Endothelial cell of umbilical vein (primary cell): ENCODE measurements around the gene TAPBP. TPM values are rescaled to one million over a fixed set of nuclear protein-coding genes. Genes with fewer than 3 reads are reported as not detected.

Source experiments
- BruUV-seq: library from RNA; stranded (reverse); fragments of 400-500 nt; replicated peaks from 2 replicates; lab custom pipeline; 2021; lab: Mats Ljungman, UMichigan
- CTCF ChIA-PET: fragments of 300-600, 350-600 bp; sonication (Branson Sonifier 250); formaldehyde crosslinking; loops from one replicate; lab custom pipeline; 2021; ENCODE audit warnings: antibody characterized with exemption, inconsistent platforms; lab: Charles Lee
- POLR2A ChIA-PET: fragments of 300-600, 350-600 bp; sonication (Branson Sonifier 250); formaldehyde crosslinking; loops from one replicate; lab custom pipeline; 2021; ENCODE audit warnings: antibody characterized with exemption, inconsistent platforms; lab: Charles Lee
- DNase-seq: peaks from one replicate; pipeline ENCODE4 v3.0.0-alpha.2; 2011; ENCODE audit warnings: low read depth, low spot score
- FAIRE-seq: peaks from 2 replicates; lab custom pipeline; 2011; peaks lifted over from hg19 to GRCh38; lab: Jason Lieb, UNC
- H2AFZ ChIP-seq: 2 replicates; pipeline ENCODE4 v1.6.0; 2012; ENCODE audit warnings: low read depth, low read length, control low read depth, inconsistent platforms
- H3K27ac ChIP-seq: 2 replicates; pipeline ENCODE4 v1.5.1; 2011; ENCODE audit warnings: low read depth, mild to moderate bottlenecking, control low read depth, low read length, moderate library complexity; ENCODE audit not compliant: insufficient read depth
- H3K27me3 ChIP-seq, 2 experiments: 2 replicates each; pipeline versions ENCODE4 v1.6.0 to v1.6.1; 2011; ENCODE audit warnings: low read length in 2 of 2, mixed read lengths in 1 of 2; ENCODE audit not compliant: control insufficient read depth in 2 of 2, insufficient read depth in 2 of 2
- H3K36me3 ChIP-seq, 2 experiments: 2 replicates in 1 of 2; 3 replicates in 1 of 2; pipeline ENCODE4 v1.5.1; 2011; ENCODE audit warnings: low read length in 2 of 2, mild to moderate bottlenecking in 1 of 2, moderate library complexity in 1 of 2; ENCODE audit not compliant: control insufficient read depth in 2 of 2, insufficient read depth in 2 of 2; ENCODE audit errors: extremely low read depth in 1 of 2
- H3K4me1 ChIP-seq: 3 replicates; pipeline ENCODE4 v1.5.1; 2011; ENCODE audit warnings: mild to moderate bottlenecking, low read length; ENCODE audit not compliant: control insufficient read depth, insufficient read depth; ENCODE audit errors: extremely low read depth
- H3K4me2 ChIP-seq: 2 replicates; pipeline ENCODE4 v1.6.1; 2011; ENCODE audit warnings: low read length, control low read depth, mixed read lengths; ENCODE audit not compliant: insufficient read depth
- H3K4me3 ChIP-seq, 3 experiments: fragments of 200-600 bp in 1 of 3; sonication (generic), shearing (Covaris generic) in 1 of 3; replicated peaks in 1 of 3; 2 replicates each; pipeline ENCODE4 v1.5.1; 2011 to 2016; ENCODE audit warnings: control low read depth in 3 of 3, low read length in 3 of 3, mild to moderate bottlenecking in 2 of 3, inconsistent platforms in 1 of 3, low read depth in 1 of 3, moderate library complexity in 1 of 3; ENCODE audit not compliant: insufficient read depth in 1 of 3
- H3K79me2 ChIP-seq: 2 replicates; pipeline ENCODE4 v1.6.0; 2012; ENCODE audit warnings: low read length, inconsistent platforms; ENCODE audit not compliant: control insufficient read depth, insufficient read depth
- H3K9ac ChIP-seq: replicated peaks from 2 replicates; pipeline ENCODE3; 2011; ENCODE audit warnings: low read length, control low read depth; ENCODE audit not compliant: insufficient read depth; ENCODE audit errors: extremely low read depth
- H3K9me1 ChIP-seq: replicated peaks from 3 replicates; pipeline ENCODE4 v1.6.0; 2011; ENCODE audit warnings: mild to moderate bottlenecking, low read length; ENCODE audit not compliant: control insufficient read depth, insufficient read depth; ENCODE audit errors: extremely low read depth
- H3K9me3 ChIP-seq: replicated peaks from 2 replicates; pipeline ENCODE4 v1.5.1; 2012; ENCODE audit warnings: low read length, inconsistent platforms; ENCODE audit not compliant: control insufficient read depth, insufficient read depth
- H4K20me1 ChIP-seq: replicated peaks from 2 replicates; pipeline ENCODE3; 2011; ENCODE audit warnings: mild to moderate bottlenecking, low read length; ENCODE audit not compliant: control insufficient read depth, insufficient read depth; ENCODE audit errors: extremely low read depth
- EZH2 ChIP-seq: IDR thresholded peaks from 2 replicates; pipeline ENCODE4 v1.6.1; 2012; ENCODE audit warnings: borderline replicate concordance, low read depth, mild to moderate bottlenecking, moderate library complexity, low read length, inconsistent platforms; ENCODE audit not compliant: severe bottlenecking
- FOS ChIP-seq: IDR thresholded peaks from 2 replicates; pipeline ENCODE4 v1.6.1; 2011; ENCODE audit warnings: mild to moderate bottlenecking, low read length, moderate library complexity, borderline replicate concordance; ENCODE audit not compliant: insufficient read depth
- GATA2 ChIP-seq: IDR thresholded peaks from 2 replicates; pipeline ENCODE4 v1.7.0; 2011; ENCODE audit warnings: low read depth, mild to moderate bottlenecking, moderate library complexity, mixed read lengths, low read length; ENCODE audit not compliant: insufficient read length, insufficient read depth
- JUN ChIP-seq: IDR thresholded peaks from 2 replicates; pipeline ENCODE4 v1.6.1; 2011; ENCODE audit warnings: borderline replicate concordance, low read depth; ENCODE audit not compliant: insufficient read length, insufficient read depth
- MYC ChIP-seq: IDR thresholded peaks from one replicate; pipeline ENCODE4 v1.6.1; 2011; ENCODE audit warnings: mild to moderate bottlenecking, low read depth, low read length
- POLR2A ChIP-seq: IDR thresholded peaks from 2 replicates; pipeline ENCODE4 v1.6.1; 2012; ENCODE audit warnings: low read depth, mild to moderate bottlenecking, control low read depth, low read length
- POLR2AphosphoS5 ChIP-seq: IDR thresholded peaks from 2 replicates; pipeline ENCODE4 v1.6.1; 2012; ENCODE audit warnings: low read depth, mild to moderate bottlenecking, control low read depth, low read length, moderate library complexity; ENCODE audit not compliant: insufficient read depth
- dilution Hi-C: fragments of 300-500 bp; cut with MboI; formaldehyde crosslinking; loops from one replicate; pipeline ENCODE4 v1.15.0; 2019; ENCODE audit warnings: low sequenced_read_pairs; ENCODE audit not compliant: extremely low pct_ligation_motif_present
- intact Hi-C: fragments of 100-400 bp; cut with micrococcal nuclease; formaldehyde crosslinking; loops from one replicate; pipeline ENCODE4 v1.10.0; 2022
- polyA plus RNA-seq, 4 experiments: library from polyadenylated mRNA; depleted of rRNA in 3 of 4; stranded (reverse) in 3 of 4; unstranded in 1 of 4; fragments of >200 nt; gene quantifications; 2 replicates each; pipeline versions ENCODE4 v1.2.1 to v1.2.3, GENCODE V29; 2011 to 2012; ENCODE audit warnings: missing spikeins in 1 of 4
- total RNA-seq: library from RNA; stranded (reverse); gene quantifications from 2 replicates; pipeline ENCODE4 v1.2.3, GENCODE V29; 2021
- TF ChIP-seq, protein P1 (sequence below): IDR thresholded peaks from 2 replicates; pipeline ENCODE4 v1.6.1; 2011; ENCODE audit not compliant: insufficient read depth, insufficient read length
- TF ChIP-seq, protein P2 (sequence below), 2 donors: IDR thresholded peaks; 1 replicate in 1 of 2; 2 replicates in 1 of 2; pipeline ENCODE4 v1.5.1; 2011; ENCODE audit warnings: low read length in 2 of 2, mild to moderate bottlenecking in 2 of 2, moderate library complexity in 2 of 2, control low read depth in 1 of 2, inconsistent platforms in 1 of 2, low read depth in 1 of 2; ENCODE audit not compliant: insufficient read depth in 1 of 2; ENCODE audit errors: extremely low read depth in 1 of 2

The TAPBP gene
- total and polyA plus RNA-seq, 2 donors (not counting 3 experiments of a cell fraction or from before 2014, with no cell fraction given), result 69.6 to 98.0 TPM

DNA sequence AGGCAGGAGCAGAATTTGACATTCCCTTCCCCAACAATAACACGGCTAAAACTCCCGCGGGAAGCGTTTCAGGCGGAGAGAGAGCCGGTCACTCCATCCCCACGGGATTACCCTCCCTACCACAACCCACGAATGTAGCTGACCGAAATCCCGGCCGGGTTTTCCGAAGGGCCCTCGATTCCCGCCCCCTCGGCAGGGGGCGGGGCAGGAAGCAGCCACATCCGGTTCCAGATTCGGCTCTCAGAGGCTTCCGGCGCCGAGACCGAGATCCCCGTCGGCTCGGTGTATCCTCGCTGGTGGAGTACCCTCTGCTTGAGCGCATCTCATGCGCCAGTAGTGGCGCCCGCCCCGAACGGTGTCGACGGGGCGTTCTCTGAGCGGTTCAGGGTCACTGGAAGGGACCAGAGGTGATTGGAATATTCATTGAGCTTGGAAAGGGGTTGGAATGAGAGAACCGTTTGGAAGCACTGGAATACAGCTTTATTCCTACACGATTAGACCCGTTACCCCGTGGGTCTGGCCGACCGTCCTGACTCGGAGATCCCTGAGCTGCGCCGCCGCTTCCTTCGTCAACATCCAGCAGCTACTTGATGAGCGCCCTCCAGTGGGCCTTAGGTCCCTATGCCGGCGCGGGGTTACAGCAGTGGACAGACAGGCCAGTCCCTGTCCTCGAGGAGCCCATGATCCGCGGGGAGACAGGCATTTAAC lies 14.5 kb downstream of the TAPBP start:
- Histone ChIP-seq H3K9me3 (no peaks in the 10 kb centered on the region), H3K4me1 (peaks cover 13% of the 10 kb centered on the region), H3K79me2 (peaks cover 16% of the 10 kb centered on the region), H3K36me3 (peaks cover 3 to 18% of the 10 kb centered on the region in 2 experiments), H3K4me3 (peak overlapping the region; percentile 55 to 82 (median 67)), H4K20me1 (no peaks in the 10 kb centered on the region), H2AFZ (peak overlapping the region; percentile 40), H3K27ac (peak overlapping the region; percentile 80), H3K27me3 (no peaks in the 10 kb centered on the region), H3K9ac (peak overlapping the region; percentile 65), H3K9me1 (no peaks in the 10 kb centered on the region), H3K4me2 (peak overlapping the region; percentile 70)
- DNase-seq (peak; percentile 88), FAIRE-seq (peak; percentile 98)
- TSS peak; percentile 88 for BruUV-seq
- ChIA-PET POLR2A (interaction anchor here (1.0 to 1.7 kb wide), 3 partner anchors 18 to 50 kb away, joined by 3 to 8 read pairs (median 6); partner anchors contain the start of gene ZBTB22), CTCF (interaction anchor here (0.8 to 3.3 kb wide), 15 partner anchors 9 to 126 kb away, joined by 3 to 39 read pairs (median 9); partner anchors contain the start of genes B3GALT4, PFDN6, RPS18 and TAPBP)
- TF ChIP-seq, protein P1, sequence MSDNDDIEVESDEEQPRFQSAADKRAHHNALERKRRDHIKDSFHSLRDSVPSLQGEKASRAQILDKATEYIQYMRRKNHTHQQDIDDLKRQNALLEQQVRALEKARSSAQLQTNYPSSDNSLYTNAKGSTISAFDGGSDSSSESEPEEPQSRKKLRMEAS, result no peak
- TF ChIP-seq GATA2 (no peak), POLR2A (peak; percentile 98), FOS (no peak), JUN (no peak), POLR2AphosphoS5 (peak; percentile 93), EZH2 (no peak), MYC (no peak)
- TF ChIP-seq, protein P2, sequence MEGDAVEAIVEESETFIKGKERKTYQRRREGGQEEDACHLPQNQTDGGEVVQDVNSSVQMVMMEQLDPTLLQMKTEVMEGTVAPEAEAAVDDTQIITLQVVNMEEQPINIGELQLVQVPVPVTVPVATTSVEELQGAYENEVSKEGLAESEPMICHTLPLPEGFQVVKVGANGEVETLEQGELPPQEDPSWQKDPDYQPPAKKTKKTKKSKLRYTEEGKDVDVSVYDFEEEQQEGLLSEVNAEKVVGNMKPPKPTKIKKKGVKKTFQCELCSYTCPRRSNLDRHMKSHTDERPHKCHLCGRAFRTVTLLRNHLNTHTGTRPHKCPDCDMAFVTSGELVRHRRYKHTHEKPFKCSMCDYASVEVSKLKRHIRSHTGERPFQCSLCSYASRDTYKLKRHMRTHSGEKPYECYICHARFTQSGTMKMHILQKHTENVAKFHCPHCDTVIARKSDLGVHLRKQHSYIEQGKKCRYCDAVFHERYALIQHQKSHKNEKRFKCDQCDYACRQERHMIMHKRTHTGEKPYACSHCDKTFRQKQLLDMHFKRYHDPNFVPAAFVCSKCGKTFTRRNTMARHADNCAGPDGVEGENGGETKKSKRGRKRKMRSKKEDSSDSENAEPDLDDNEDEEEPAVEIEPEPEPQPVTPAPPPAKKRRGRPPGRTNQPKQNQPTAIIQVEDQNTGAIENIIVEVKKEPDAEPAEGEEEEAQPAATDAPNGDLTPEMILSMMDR (IDR thresholded peaks at IDR 0.05; ENCODE audit: extremely low read depth in 1 of 2, insufficient read depth in 1 of 2, low read depth in 1 of 2, low read length in 2 of 2), result peak; percentile 70 to 84
- dilution Hi-C loops, result no loop called here
- intact Hi-C loops, result loop anchor here (1.0 kb wide), 4 partner anchors 10 to 27 kb away; partner anchors contain the start of genes PFDN6, RPS18, TAPBP and WDR46
